H1 (cell line): ENCODE results near the gene DOCK3. TPM values are rescaled to one million over a fixed set of nuclear protein-coding genes. Genes with fewer than 3 reads are reported as not detected.

Experiments used
- microRNA-seq, 2 experiments: library from miRNA; unstranded; fragments of <30 nt; microRNA quantifications; one replicate each; pipeline versions ENCODE4 to v1.2.0, GENCODE V29; 2016 to 2020; ENCODE audit warnings: borderline microRNAs expressed in 2 of 2, borderline number of aligned reads in 2 of 2, borderline replicate concordance in 1 of 2
- polyA plus RNA-seq, 7 experiments: library from polyadenylated mRNA; depleted of rRNA in 3 of 7; stranded (reverse) in 5 of 7; unstranded in 2 of 7; fragments of >200 nt in 5 of 7; fragments of 200-250 nt in 2 of 7; gene quantifications; 1 replicate in 5 of 7; 2 replicates in 1 of 7; 4 replicates in 1 of 7; pipeline versions ENCODE4 v1.2.1 to v1.2.3, GENCODE V29; 2011 to 2013; ENCODE audit warnings: missing spikeins in 2 of 7, mixed read lengths in 2 of 7
- small RNA-seq: library from polyadenylated mRNA; stranded (forward); fragments of <200 nt; extraction: miRNeasy Mini kit (QIAGEN cat#:217004); gene quantifications from one replicate; pipeline ENCODE3, GENCODE V24; 2013; ENCODE audit not compliant: insufficient read depth
- total RNA-seq: library from RNA; stranded (reverse); fragmentation: NEBNext Ultra II Directional; extraction: Animal tissue kit (Norgen Biotek cat#: 25700); gene quantifications from 2 replicates; pipeline ENCODE4 v1.2.1, GENCODE V29; 2021

DOCK3 gene
- total and polyA plus RNA-seq, 2 of the 8 experiments (the other 6 are each of a cell fraction or from before 2014, with no cell fraction given), result 2.7 to 5.0 TPM

Small RNA genes within 50 kb of the gene (microRNA-seq; reads per million reads assigned to microRNA genes)
- 6.9 to 10.2 reads per million in 2 experiments for gene MIR4787

Small RNA genes within 50 kb of the gene (small RNA-seq; reads per million reads assigned to genes)
- gene MIR4787, result 10.1 reads per million, percentile 82 among the genes with 10 or more reads in this experiment
- gene PPIAP69, result not detected

Other genes starting within 250 kb of the DOCK3 start
- 14.0 and 14.1 TPM in 2 replicates for gene CACNA2D2, start 171.3 kb upstream of the DOCK3 start, total RNA-seq
- 24.9 and 25.0 TPM in 2 replicates for gene CACNA2D2, start 171.3 kb upstream of the DOCK3 start, polyA plus RNA-seq (2011; rRNA removed)
- gene C3orf18, start 107.2 kb upstream of the DOCK3 start, total RNA-seq, result 7.5 and 8.2 TPM in 2 replicates
- gene C3orf18, start 107.2 kb upstream of the DOCK3 start, polyA plus RNA-seq (2011; rRNA removed), result 15.0 and 21.9 TPM in 2 replicates
- gene HEMK1, start 105.4 kb upstream of the DOCK3 start, total RNA-seq, result 9.6 and 9.7 TPM in 2 replicates
- 10.6 and 13.4 TPM in 2 replicates for gene HEMK1, start 105.4 kb upstream of the DOCK3 start, polyA plus RNA-seq (2011; rRNA removed)
- gene CISH, start 63.2 kb upstream of the DOCK3 start, total RNA-seq, result 1.9 and 3.1 TPM in 2 replicates
- gene CISH, start 63.2 kb upstream of the DOCK3 start, polyA plus RNA-seq (2011; rRNA removed), result 2.2 and 3.0 TPM in 2 replicates
- 52.7 and 65.4 TPM in 2 replicates for gene MAPKAPK3, start 57.8 kb upstream of the DOCK3 start, total RNA-seq
- 87.9 and 99.8 TPM in 2 replicates for gene MAPKAPK3, start 57.8 kb upstream of the DOCK3 start, polyA plus RNA-seq (2011; rRNA removed)